Measurements from ENCODE around the gene AGAP2.
"Not testable (repeated sequence)": the region's sequence is repeated elsewhere in the genome, so short reads cannot be mapped to it uniquely, and the experiment has no call there.

The AGAP2 gene

DNA sequence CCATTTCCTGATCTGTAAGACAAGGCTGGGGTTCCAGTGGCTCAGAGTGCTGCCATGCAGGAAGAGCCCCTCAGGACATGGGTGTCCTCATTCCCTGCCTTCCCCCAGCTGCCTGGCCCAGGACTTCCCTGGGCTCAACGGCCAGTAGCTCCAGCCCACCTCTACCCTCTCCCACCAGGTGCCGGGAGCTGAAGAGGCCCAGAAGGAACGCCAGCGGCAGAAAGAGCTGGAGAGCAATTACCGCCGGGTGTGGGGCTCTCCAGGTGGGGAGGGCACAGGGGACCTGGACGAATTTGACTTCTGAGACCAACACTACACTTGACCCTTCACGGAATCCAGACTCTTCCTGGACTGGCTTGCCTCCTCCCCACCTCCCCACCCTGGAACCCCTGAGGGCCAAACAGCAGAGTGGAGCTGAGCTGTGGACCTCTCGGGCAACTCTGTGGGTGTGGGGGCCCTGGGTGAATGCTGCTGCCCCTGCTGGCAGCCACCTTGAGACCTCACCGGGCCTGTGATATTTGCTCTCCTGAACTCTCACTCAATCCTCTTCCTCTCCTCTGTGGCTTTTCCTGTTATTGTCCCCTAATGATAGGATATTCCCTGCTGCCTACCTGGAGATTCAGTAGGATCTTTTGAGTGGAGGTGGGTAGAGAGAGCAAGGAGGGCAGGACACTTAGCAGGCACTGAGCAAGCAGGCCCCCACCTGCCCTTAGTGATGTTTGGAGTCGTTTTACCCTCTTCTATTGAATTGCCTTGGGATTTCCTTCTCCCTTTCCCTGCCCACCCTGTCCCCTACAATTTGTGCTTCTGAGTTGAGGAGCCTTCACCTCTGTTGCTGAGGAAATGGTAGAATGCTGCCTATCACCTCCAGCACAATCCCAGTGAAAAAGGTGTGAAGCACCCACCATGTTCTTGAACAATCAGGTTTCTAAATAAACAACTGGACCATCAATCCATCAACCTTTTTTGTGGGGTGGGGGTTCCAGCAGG, 17.6 kb downstream of the AGAP2 start:
- DNase-seq, result no peak

DNA sequence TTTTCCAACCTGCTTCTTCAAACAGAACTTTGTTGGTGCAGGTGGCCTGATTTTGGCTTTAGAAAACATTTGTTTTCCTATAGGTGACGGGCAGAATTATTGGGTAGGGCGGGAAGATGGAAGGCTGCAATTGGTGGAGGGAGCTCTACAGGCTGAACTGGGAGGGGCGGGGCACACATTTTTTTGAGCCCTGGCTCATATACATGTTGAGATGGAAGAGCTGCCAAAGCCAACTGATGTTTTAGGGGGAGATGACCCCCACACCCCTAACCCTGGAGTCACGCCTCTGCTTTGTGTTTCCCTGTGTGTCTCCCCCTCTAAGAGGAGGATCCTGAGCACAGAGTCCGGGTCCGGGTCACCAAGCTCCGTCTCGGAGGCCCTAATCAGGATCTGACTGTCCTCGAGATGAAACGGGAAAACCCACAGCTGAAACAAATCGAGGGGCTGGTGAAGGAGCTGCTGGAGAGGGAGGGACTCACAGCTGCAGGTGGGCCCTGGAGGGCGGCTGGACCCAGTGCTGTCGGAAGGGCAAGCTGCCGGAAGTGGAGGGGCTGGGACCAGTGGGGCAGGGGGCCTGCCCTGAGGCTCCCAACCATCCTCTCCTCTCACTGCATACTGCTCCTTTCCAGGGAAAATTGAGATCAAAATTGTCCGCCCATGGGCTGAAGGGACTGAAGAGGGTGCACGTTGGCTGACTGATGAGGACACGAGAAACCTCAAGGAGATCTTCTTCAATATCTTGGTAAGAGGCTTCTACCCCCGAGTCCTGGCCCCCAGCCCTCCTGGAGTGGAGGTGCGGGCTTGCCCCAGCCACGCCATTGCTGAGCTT, 18.6 kb downstream of the AGAP2 start:
- no peak for DNase-seq

DNA sequence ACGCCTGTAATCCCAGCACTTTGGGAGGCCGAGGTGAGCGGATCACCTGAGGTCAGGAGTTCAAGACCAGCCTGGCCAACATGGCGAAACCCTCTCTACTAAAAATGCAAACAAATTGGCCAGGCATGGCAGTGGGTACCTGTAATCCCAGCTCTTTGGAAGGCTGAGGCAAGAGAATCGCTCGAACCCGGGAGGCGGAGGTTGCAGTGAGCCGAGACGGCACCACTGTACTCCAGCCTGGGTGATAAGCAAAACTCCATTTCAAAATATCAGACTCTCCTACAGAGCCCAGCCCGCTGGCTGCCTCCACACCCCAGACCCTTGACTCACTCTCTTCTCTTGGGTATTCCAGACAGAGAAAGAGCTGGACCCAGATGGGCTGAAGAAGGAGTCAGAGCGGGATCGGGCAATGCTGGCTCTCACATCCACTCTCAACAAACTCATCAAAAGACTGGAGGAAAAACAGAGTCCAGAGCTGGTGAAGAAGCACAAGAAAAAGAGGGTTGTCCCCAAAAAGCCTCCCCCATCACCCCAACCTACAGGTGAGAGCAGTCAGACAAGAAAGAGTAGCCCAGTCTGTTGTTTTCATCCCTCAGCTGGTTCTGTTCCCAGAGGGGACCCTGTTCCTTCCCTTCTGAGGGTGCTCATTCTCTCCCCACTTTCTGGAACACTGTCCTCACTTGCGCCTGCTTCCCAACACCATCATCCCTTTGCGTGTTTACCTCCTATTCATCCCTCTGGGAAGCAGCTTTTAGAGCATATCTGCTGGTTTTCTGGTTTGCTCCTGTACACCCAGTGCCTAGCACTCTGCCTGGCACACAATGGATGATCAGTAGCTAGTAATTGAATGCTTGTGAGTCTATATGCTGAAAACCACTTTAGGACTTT, 19.7 kb downstream of the AGAP2 start:
- no peak for DNase-seq

DNA sequence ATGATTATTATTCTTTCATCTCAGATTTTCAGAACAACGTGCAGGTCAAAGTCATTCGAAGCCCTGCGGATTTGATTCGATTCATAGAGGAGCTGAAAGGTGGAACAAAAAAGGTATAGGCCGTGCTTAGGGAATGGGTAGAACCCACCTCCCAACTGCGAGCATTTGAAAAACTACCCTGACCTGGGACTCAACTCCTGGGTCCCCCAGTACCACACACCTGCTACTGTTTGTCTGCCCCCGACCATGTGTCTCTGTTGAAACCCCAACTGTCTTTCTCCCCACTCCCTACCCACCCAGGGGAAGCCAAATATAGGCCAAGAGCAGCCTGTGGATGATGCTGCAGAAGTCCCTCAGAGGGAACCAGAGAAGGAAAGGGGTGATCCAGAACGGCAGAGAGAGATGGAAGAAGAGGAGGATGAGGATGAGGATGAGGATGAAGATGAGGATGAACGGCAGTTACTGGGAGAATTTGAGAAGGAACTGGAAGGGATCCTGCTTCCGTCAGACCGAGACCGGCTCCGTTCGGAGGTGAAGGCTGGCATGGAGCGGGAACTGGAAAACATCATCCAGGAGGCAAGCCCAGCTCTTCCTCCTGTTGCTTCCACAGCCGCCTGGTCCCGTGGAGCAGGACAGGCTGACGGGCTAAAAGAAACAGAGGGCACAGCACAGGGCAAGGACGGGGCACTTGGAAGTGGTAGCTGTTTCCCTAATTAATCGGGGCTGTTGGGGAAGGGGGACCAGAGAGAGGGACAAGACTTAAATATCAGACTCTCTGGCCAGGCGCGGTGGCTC, 20.5 kb downstream of the AGAP2 start:
- DNase-seq, result no peak

DNA sequence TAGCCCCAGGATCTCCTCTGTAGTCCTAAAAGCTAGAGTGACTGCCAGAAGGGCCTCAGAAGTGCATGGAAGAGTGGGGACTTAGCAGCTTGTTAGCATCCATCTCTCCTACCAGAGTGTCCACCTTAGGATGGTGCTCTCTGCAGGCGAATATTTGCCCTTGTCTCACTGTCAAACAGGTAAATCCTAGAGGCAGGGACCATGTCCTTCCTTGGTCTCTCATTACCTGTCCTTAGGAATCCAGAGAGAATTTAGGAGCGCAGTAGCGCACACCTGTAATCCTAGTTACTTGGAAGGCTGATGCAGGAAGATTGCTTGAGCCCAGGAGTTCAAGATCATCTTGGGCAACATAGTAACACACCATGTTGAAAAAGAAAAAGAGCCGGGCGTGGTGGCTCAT, 21.4 kb downstream of the AGAP2 start:
- DNase-seq, result no peak

DNA sequence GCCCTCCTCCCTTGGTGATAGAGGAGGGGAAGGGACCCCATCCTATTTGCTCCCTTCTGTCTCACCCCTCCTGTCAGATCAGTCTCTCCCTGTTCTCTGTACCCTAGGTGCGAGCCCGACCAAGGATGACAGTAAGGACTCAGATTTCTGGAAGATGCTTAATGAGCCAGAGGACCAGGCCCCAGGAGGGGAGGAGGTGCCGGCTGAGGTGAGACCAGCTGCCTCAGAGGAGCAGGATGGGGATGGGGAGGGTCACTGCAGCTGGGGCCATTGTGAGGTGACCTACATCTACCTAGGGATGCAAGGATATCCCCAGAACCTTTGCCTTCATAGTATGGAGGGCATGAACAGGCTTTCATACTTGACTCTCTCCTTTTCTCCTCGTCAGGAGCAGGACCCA, 22.2 kb downstream of the AGAP2 start:
- DNase-seq, result no peak

DNA sequence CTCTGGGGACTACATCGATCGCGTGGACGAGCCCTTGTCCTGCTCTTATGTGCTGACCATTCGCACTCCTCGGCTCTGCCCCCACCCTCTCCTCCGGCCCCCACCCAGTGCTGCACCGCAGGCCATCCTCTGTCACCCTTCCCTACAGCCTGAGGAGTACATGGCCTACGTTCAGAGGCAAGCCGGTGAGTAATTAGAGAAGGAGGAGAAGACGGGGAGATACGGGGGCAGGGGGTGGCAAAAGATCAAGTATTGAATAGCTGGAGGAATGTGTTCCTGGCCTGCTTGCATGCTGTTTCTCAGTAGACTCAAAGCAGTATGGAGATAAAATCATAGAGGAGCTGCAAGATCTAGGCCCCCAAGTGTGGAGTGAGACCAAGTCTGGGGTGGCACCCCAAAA, 22.8 kb downstream of the AGAP2 start:
- no peak for DNase-seq

DNA sequence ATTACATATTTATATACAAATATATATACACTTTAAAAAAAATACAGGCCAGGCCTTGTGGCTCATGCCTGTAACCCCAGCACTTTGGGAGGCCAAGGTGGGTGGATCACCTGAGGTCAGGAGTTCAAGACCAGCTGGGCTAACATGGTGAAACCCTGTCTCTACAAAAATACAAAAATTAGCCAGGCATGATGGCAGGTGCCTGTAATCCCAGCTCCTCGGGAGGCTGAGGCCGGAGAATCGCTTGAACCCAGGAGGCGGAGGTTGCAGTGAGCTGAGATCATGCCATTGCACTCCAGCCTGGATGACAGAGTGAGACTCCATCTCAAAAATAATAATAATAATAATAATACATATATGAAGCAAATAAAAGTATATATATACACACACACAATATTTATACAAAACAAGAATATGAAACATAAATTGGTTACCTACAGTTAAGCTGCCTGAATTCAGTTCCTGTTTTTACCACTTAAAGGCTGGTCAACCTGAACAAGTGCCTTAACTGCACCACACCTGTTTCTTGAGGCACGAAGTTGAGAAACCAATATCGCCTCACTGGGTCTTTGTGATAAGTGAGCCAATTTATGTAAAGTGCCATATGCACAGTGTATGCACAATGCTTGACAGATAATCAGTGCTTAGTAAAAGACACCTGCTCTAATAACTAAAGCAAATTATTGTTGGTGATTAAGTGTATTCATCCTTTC, 23.4 kb downstream of the AGAP2 start:
- not testable (repeated sequence) for DNase-seq

DNA sequence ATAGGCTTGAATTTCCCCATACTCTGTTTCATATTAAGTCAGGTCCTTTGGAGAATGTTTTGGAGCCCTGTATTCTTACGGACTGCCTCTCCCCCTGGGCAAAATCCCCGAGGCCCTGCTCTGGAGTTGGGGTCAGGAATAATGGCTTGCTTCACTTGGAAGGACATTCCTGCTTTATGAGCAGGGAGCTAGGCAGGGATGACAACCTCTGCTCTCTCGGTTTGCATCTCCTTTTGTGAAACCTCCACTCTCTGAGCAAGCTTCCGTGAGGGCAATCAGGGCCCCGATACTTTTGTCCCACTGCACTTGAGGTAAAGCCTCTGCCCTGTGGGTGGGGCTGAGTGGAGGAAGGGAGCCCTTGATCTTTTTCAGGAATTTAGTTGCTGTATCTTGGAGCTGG, 25.3 kb downstream of the AGAP2 start:
- no peak for DNase-seq

DNA sequence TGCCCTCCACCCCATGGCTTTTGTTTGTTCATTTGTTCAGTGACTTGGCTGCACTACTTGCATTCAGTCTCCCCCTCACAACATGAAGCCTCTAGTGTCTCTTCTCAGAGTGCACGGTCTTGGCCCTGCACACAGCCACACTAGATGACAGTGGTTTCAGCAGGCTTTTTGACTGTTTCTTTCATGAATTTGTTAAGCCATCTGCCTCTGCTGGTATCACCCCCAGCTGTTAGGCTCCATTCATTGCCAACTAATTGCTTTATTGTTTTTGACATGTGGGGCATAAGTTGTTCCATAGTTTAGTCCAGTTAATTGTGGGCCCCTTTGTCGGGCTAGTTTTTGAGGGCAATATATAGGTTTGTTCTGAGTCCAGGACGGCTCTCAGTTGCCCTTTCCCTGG, 25.8 kb downstream of the AGAP2 start:
- DNase-seq, result no peak

DNA sequence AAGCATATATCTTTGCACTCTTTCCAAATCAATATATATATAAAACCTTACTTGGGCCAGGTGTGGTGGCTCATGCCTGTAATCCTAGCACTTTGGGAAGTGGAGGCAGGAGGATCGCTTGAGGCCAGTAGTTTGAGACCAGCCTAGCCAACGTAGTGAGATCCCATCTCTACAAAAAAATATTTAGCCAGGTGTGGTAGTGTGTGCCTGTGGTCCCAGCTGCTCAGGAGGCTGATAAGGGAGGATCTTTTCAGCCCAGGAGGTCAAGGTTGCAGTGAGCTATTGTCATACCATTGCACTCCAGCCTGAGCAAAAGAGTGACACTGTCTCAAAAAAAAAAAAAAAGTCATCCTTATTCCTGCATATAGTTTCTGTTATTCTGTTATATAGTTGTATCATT, 30.2 kb downstream of the AGAP2 start:
- DNase-seq, result no peak

DNA sequence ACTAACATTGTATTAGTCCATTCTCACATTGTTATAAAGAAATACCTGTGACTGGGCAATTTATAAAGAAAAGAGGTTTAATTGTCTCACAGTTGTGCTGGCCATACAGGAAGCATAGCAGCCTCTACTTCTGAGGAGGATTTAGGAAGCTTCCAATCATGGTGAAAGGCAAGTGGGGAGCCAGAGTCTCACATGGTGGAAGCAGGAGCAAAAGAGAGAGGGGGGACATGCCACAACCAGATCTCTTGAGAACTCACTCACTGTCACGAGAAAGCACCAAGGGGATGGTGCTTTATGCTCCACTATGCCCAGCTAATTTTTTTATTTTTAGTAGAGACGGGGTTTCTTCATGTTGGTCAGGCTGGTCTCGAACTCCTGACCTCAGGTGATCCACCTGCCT, 31.3 kb downstream of the AGAP2 start:
- no peak for DNase-seq

DNA sequence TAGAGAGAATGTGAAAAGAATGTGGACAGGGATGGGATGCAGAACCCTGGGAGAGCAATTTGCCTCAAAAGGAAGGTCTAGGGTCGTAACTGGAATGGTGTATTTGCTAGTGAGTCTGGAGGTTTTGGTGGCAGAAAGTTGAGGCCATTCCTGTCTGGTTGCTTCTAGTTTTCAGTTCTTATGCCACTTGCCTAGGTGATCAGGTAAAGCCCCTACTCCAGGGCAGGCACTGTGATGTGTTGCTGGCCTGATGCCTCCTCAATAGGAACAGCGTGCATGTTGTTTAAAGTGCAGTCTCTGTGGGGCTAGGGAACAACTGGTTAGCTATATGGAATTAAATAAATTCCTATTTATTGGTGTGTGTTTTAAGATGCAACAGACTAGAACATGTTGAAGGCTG, 38.2 kb downstream of the AGAP2 start:
- DNase-seq, result no peak

DNA sequence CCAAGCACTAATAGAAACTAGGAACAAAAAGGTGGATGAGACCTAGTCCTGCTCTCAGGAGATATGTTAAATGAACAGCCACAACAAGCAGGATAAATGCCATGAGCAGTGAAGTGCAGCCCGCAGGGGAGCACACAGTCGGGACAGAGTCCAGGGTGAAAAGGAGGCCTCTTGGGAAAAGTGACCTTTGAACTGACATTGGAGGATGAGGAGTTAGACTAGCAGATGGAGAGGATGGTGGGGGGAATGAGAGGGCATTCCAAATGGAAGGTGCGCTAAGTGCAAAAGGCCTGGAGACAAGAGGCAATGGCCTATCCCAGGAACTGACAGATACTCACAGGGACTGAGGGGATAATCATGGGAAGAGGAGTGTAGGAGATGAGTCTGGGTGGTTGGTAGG, 40.1 kb downstream of the AGAP2 start:
- DNase-seq, result no peak

DNA sequence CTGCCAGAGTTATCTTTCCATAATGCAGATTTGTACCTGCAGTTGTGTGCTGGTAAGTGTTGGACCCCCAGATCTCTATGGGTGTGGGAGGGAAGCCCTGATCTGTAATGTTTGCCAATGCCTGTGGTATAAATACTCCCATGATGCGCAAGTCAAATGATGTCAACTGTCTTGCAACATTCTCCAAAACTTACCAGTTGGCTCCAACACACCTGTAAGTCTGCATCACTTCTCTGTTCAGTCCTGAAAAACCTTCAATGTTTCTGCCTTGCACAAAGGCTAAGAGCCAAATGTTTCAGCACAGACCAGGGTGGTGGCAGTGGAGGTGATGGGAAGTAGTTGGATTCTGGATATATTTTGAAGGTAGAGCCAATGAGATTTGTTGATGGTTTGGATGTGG, 41.5 kb downstream of the AGAP2 start:
- DNase-seq, result no peak

DNA sequence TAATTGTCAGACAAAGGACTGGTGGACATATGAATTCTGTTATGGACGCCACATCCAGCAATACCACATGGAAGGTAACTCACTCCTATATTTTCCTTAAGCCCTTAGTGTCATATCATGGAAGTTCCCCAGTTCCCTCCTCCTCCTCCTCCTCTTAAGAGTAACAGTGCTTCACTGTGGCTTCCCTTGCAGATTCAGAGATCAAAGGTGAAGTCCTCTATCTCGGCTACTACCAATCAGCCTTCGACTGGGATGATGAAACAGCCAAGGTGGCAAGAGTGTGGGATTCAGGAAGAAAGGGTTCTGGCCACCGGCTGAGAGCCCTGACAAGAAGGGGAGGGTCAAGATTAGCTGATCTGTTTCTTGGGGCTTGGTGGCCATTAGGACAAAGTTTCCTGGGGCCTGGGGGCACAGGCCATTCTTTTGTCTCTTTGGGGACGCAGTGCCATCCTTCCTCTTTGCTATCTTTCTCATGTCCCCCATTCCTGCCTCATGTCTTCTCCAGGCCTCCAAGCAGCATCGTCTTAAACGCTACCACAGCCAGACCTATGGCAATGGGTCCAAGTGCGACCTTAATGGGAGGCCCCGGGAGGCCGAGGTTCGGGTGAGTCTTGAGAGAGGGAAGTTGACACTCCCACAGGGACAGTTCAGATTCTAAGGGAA, 42.6 kb downstream of the AGAP2 start:
- no peak for DNase-seq

DNA sequence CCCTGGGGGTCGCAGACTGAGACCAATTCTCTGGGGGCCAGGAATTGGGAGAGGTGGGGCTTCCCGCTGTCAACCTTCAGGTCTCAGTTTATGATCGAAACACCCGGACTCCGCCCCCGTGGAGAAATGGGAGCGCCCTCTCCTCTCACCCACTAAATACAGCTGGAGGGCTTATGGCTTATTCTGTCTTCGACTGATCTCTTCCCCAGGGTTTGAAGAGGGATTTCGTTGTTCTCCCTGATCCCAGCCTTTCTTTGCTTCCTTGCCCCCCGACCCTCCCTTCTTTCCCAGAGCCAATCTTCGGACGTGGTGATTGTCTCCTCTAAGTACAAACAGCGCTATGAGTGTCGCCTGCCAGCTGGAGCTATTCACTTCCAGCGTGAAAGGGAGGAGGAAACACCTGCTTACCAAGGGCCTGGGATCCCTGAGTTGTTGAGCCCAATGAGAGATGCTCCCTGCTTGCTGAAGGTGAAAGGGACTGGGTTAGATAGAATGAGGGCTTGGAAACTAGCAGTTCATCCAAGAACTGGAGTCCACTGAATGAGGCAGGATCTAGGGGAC, 44.0 kb downstream of the AGAP2 start:
- no peak for DNase-seq

DNA sequence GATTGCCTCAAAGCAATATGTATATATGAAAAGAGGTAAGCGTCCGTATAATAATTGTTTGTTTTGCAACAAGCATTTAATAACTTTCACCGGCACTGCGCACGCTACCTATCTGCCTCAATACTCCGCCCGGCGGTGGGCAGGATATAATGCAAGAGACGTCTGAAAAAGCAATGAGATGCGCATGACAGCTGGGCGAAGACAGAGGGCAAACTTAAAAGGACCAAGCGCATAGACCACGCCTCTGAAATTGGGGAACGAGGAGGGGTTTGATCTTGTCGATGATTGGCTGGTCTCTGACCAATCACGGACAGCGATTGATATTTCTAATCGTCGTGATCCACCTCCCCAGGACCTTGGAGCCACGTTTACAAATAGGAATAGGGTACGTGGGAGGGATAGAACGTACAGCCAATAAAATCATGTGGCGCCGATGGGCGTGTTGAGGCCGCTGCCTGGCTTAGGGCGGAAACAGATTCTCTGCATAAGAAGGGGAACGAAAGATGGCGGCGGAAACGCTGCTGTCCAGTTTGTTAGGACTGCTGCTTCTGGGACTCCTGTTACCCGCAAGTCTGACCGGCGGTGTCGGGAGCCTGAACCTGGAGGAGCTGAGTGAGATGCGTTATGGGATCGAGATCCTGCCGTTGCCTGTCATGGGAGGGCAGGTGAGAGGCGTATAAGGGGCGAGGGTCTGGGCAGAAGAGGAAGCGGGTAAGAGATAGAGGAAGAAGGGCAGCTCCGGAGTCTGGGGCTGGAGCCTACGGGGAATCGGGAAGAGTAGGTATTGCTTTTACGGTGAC, 44.7 kb downstream of the AGAP2 start, which contains the start of gene OS9:
Gene OS9, plus strand, starts transcription at position 474 of the 800 bp plus-strand sequence. Its CDS starts 30 bp downstream, at position 504.
- DNase-seq, result peak; percentile 97

DNA sequence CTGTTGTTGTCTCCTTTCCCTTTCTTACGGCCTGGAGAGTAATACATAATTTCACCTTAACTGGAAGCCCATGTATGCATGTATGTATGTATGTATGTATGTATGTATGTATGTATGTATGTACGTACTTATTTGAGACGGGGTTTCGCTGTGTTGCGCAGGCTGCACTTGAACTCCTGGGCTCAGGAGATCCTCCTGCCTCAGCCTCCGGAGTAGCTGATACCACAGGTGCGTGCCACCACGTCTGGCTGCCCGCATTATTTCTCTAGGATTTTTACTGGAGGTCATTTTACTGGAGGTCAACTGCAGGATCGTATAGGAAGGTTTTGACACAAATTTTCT, 45.3 kb downstream of the AGAP2 start:
- DNase-seq, result no peak

DNA sequence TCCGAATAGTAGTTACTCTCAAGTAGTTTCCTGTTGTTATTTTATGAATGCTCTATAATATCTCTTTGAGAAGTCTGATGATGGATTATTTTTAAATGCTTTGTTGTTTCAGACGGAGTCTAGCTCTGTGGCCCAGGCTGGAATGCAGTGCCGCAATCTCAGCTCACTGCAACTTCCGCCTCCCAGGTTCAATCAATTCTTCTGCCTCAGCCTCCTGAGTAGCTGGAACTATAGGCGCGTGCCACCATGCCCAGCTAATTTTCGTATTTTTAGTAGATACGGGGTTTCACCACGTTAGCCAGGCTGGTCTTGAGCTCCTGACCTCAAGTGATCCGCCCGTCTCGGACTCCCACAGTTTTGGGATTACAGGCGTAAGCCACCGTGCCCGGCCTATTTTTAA, 46.0 kb downstream of the AGAP2 start:
- no peak for DNase-seq

Data from NCI-H1092 (cell line).